Stimulated activated naive CD8-positive, alpha-beta T cell treated with anti-CD3 and anti-CD28 coated beads, Interleukin-15, amount 100 ng/mL, for 72 hours (primary cell): ENCODE data around the gene TBX5.
"Not testable (repeated sequence)": the region's sequence is repeated elsewhere in the genome, so short reads cannot be mapped to it uniquely, and the experiment has no call there.

Experiments
- ATAC-seq: fragments of 150-1000 bp; cut with Tn5 transposase; 2 replicates; pipeline ENCODE4 v1.10.0; 2021; ENCODE audit warnings: mild to moderate bottlenecking, moderate library complexity
- DNase-seq, 2 donors: peaks; one replicate each; pipeline ENCODE4 v3.0.0; 2021 to 2022
- H3K27ac Mint-ChIP-seq, 2 donors: one replicate each; pipeline ENCODE4 v1.8.0; 2022; ENCODE audit warnings: mild to moderate bottlenecking in 2 of 2, mixed read lengths in 2 of 2, moderate library complexity in 2 of 2
- H3K27me3 Mint-ChIP-seq: one replicate; pipeline ENCODE4 v1.8.0; 2022; ENCODE audit warnings: mixed read lengths
- H3K4me1 Mint-ChIP-seq: one replicate; pipeline ENCODE4 v1.8.0; 2022; ENCODE audit warnings: mild to moderate bottlenecking, mixed read lengths
- H3K4me3 Mint-ChIP-seq, 2 donors: one replicate each; pipeline ENCODE4 v1.8.0; 2022; ENCODE audit warnings: mild to moderate bottlenecking in 2 of 2, mixed read lengths in 2 of 2, moderate library complexity in 1 of 2
- H3K9me3 Mint-ChIP-seq, 2 donors: one replicate each; pipeline ENCODE4 v1.8.0; 2022; ENCODE audit warnings: mixed read lengths in 2 of 2

TBX5 gene

GRCh38 chr12:114384739-114385138 lies 21.2 kb downstream of the TBX5 start:
- DNase-seq (no peak), ATAC-seq (no peak)
- no peaks in the 10 kb centered on the region for H3K4me1 Mint-ChIP-seq
- H3K27me3 Mint-ChIP-seq, result peaks cover 41% of the 10 kb centered on the region
- peaks cover 5 to 6% of the 10 kb centered on the region in 2 donors for H3K9me3 Mint-ChIP-seq
- H3K4me3 Mint-ChIP-seq, result no peak overlapping the region
- no peak overlapping the region for H3K27ac Mint-ChIP-seq

- H3K27ac Mint-ChIP-seq, result no peak overlapping the region
- H3K4me3 Mint-ChIP-seq, result no peak overlapping the region
- DNase-seq (no peak), ATAC-seq (no peak)
- no peaks in the 10 kb centered on the region for H3K4me1 Mint-ChIP-seq
- peaks cover 43% of the 10 kb centered on the region for H3K27me3 Mint-ChIP-seq
- H3K9me3 Mint-ChIP-seq, result peaks cover 5 to 6% of the 10 kb centered on the region in 2 donors
These were observed 24.8 kb downstream of the TBX5 start for GRCh38 chr12:114381177-114381576.

- Mint-ChIP-seq H3K4me1 (no peaks in the 10 kb centered on the region), H3K9me3 (no peaks in the 10 kb centered on the region), H3K27me3 (peaks cover 11% of the 10 kb centered on the region), H3K27ac (no peak overlapping the region), H3K4me3 (no peak overlapping the region)
- DNase-seq (no peak), ATAC-seq (no peak)
These were observed 34.2 kb downstream of the TBX5 start for GRCh38 chr12:114371733-114372132.

GRCh38 chr12:114371250-114371649 lies 34.7 kb downstream of the TBX5 start:
- Mint-ChIP-seq H3K27me3 (peaks cover 11% of the 10 kb centered on the region), H3K4me3 (no peak overlapping the region), H3K27ac (no peak overlapping the region)

GRCh38 chr12:114368685-114369452 lies 37.1 kb downstream of the TBX5 start:
- no peaks in the 10 kb centered on the region for H3K9me3 Mint-ChIP-seq
- peaks cover 5% of the 10 kb centered on the region for H3K27me3 Mint-ChIP-seq
- H3K4me3 Mint-ChIP-seq, result no peak overlapping the region
- no peaks in the 10 kb centered on the region for H3K4me1 Mint-ChIP-seq
- ATAC-seq, result no peak
- DNase-seq, result no peak
- no peak overlapping the region for H3K27ac Mint-ChIP-seq

More at GRCh38 chr12:114371250-114371649, 34.7 kb downstream of the TBX5 start:
- DNase-seq, result no peak
- Mint-ChIP-seq H3K9me3 (no peaks in the 10 kb centered on the region), H3K4me1 (no peaks in the 10 kb centered on the region)
- ATAC-seq, result no peak

- Mint-ChIP-seq H3K27ac (no peak overlapping the region), H3K4me3 (no peak overlapping the region), H3K9me3 (peaks cover 0 to 9% of the 10 kb centered on the region in 2 donors), H3K27me3 (peaks cover 9% of the 10 kb centered on the region), H3K4me1 (no peaks in the 10 kb centered on the region)
- ATAC-seq (no peak), DNase-seq (no peak)
These were observed 44.0 kb downstream of the TBX5 start for GRCh38 chr12:114361992-114362391.

GRCh38 chr12:114361545-114361944 lies 44.4 kb downstream of the TBX5 start:
- no peak overlapping the region for H3K27ac Mint-ChIP-seq
- H3K27me3 Mint-ChIP-seq, result peaks cover 9% of the 10 kb centered on the region
- H3K4me3 Mint-ChIP-seq, result no peak overlapping the region
- H3K4me1 Mint-ChIP-seq, result no peaks in the 10 kb centered on the region
- ATAC-seq (no peak), DNase-seq (no peak)
- peaks cover 1 to 9% of the 10 kb centered on the region in 2 donors for H3K9me3 Mint-ChIP-seq

- Mint-ChIP-seq H3K27ac (no peak overlapping the region), H3K27me3 (peaks cover 14% of the 10 kb centered on the region), H3K9me3 (peaks cover 6 to 14% of the 10 kb centered on the region in 2 donors), H3K4me1 (no peaks in the 10 kb centered on the region), H3K4me3 (no peak overlapping the region)
- ATAC-seq, result no peak
- DNase-seq, result no peak
These were observed 45.5 kb downstream of the TBX5 start for GRCh38 chr12:114360485-114360884.

- H3K27me3 Mint-ChIP-seq, result peaks cover 19% of the 10 kb centered on the region
- no peaks in the 10 kb centered on the region for H3K4me1 Mint-ChIP-seq
- no peak overlapping the region for H3K27ac Mint-ChIP-seq
- H3K4me3 Mint-ChIP-seq, result no peak overlapping the region
- peaks cover 9 to 21% of the 10 kb centered on the region in 2 donors for H3K9me3 Mint-ChIP-seq
- ATAC-seq (no peak), DNase-seq (no peak)
These were observed 50.4 kb downstream of the TBX5 start for GRCh38 chr12:114355389-114356088.

- H3K4me1 Mint-ChIP-seq, H3K9me3 Mint-ChIP-seq, ATAC-seq, DNase-seq, H3K4me3 Mint-ChIP-seq, H3K27me3 Mint-ChIP-seq: not testable (repeated sequence)
- H3K27ac Mint-ChIP-seq, result peak overlapping the region in 1 of 2 donors; percentile 31
These were observed 56.7 kb downstream of the TBX5 start for GRCh38 chr12:114349239-114349638.

GRCh38 chr12:114347861-114348260 lies 58.1 kb downstream of the TBX5 start:
- ATAC-seq (no peak), DNase-seq (no peak)
- Mint-ChIP-seq H3K4me1 (no peaks in the 10 kb centered on the region), H3K27ac (no peak overlapping the region), H3K27me3 (no peaks in the 10 kb centered on the region), H3K4me3 (no peak overlapping the region), H3K9me3 (no peaks in the 10 kb centered on the region)

GRCh38 chr12:114344831-114345230 lies 61.1 kb downstream of the TBX5 start:
- no peaks in the 10 kb centered on the region for H3K4me1 Mint-ChIP-seq
- no peak overlapping the region for H3K4me3 Mint-ChIP-seq
- H3K9me3 Mint-ChIP-seq, result no peaks in the 10 kb centered on the region
- no peak for DNase-seq
- ATAC-seq, result no peak
- peak overlapping the region in 1 of 2 donors; percentile 56 for H3K27ac Mint-ChIP-seq
- H3K27me3 Mint-ChIP-seq, result no peaks in the 10 kb centered on the region

GRCh38 chr12:114344303-114344663 lies 61.7 kb downstream of the TBX5 start:
- no peaks in the 10 kb centered on the region for H3K4me1 Mint-ChIP-seq
- no peaks in the 10 kb centered on the region for H3K27me3 Mint-ChIP-seq
- DNase-seq (no peak), ATAC-seq (no peak)
- no peaks in the 10 kb centered on the region for H3K9me3 Mint-ChIP-seq
- no peak overlapping the region for H3K4me3 Mint-ChIP-seq
- H3K27ac Mint-ChIP-seq, result no peak overlapping the region

GRCh38 chr12:114343585-114344302 lies 62.2 kb downstream of the TBX5 start:
- Mint-ChIP-seq H3K27ac (no peak overlapping the region), H3K4me3 (no peak overlapping the region), H3K27me3 (no peaks in the 10 kb centered on the region), H3K4me1 (no peaks in the 10 kb centered on the region), H3K9me3 (no peaks in the 10 kb centered on the region)
- ATAC-seq (no peak), DNase-seq (no peak)

- no peak for ATAC-seq
- DNase-seq, result no peak
- no peaks in the 10 kb centered on the region for H3K9me3 Mint-ChIP-seq
- H3K4me3 Mint-ChIP-seq, result no peak overlapping the region
- no peaks in the 10 kb centered on the region for H3K27me3 Mint-ChIP-seq
- no peak overlapping the region for H3K27ac Mint-ChIP-seq
- H3K4me1 Mint-ChIP-seq, result no peaks in the 10 kb centered on the region
These were observed 63.3 kb downstream of the TBX5 start for GRCh38 chr12:114342656-114343055.

GRCh38 chr12:114341635-114342034 lies 64.3 kb downstream of the TBX5 start:
- H3K27ac Mint-ChIP-seq, result no peak overlapping the region
- ATAC-seq (no peak), DNase-seq (no peak)
- H3K27me3 Mint-ChIP-seq, result no peaks in the 10 kb centered on the region
- peaks cover 0 to 3% of the 10 kb centered on the region in 2 donors for H3K9me3 Mint-ChIP-seq
- H3K4me1 Mint-ChIP-seq, result no peaks in the 10 kb centered on the region
- no peak overlapping the region for H3K4me3 Mint-ChIP-seq
